ENCODE data around the gene ARHGAP22. TPM values are rescaled to one million over a fixed set of nuclear protein-coding genes. Genes with fewer than 3 reads are reported as not detected.

The ARHGAP22 gene
- total RNA-seq, 1 experiment from 2014 or later: 1.8 TPM

GRCh38 chr10:48640326-48640725 lies 35.5 kb upstream of the ARHGAP22 start:
- Histone ChIP-seq H3K27me3 (ENCODE audit: control insufficient read depth, insufficient read depth, low read length) (no peaks in the 10 kb centered on the region; the same call in none of the 2 replicates), H3K9me3 (ENCODE audit: control insufficient read depth, insufficient read depth, low read depth, low read length) (peaks cover 15% of the 10 kb centered on the region; the same call in 1 of the 2 replicates), H3K36me3 (ENCODE audit: control insufficient read depth, insufficient read depth, low read length) (no peaks in the 10 kb centered on the region), H3K4me1 (ENCODE audit: control insufficient read depth, insufficient read depth, low read length) (no peaks in the 10 kb centered on the region), H3K27ac (ENCODE audit: low read length) (no peak overlapping the region), H3K4me3 (ENCODE audit: low read depth in 2 of 2, low read length in 2 of 2) (no peak overlapping the region)
- in situ Hi-C loops (cut with HindIII; ENCODE audit: low pct_unique_long_range_greater_than_20kb, low sequenced_read_pairs): no loop called here
- intact Hi-C loops (cut with micrococcal nuclease; ENCODE audit: unreplicated experiment): no loop called here
- no peak for DNase-seq (ENCODE audit: low read depth, low spot score)
- ChIA-PET CTCF (no interaction called here), POLR2A (interaction anchor here (0.7 kb wide), 1 partner anchor 126 kb away, joined by 3 read pairs; no protein-coding TSS in a partner anchor)
- TF ChIP-seq POLR2AphosphoS5 (IDR thresholded peaks at IDR 0.05; ENCODE audit: low read depth, low read length) (no peak), TCF7L2 (IDR thresholded peaks at IDR 0.05; ENCODE audit: low read depth, low read length) (no peak), REST (IDR thresholded peaks at IDR 0.05; ENCODE audit: insufficient read depth in 1 of 2, low read depth in 2 of 2, low read length in 1 of 2) (no peak)
- ATAC-seq: no peak
- no TSS peak for BruUV-seq (replicated peaks)

- H3K27ac ChIP-seq (ENCODE audit: low read length): no peak overlapping the region
- no peak for ATAC-seq
- POLR2A ChIA-PET: interaction anchor here (0.7 kb wide), 1 partner anchor 127 kb away, joined by 3 read pairs; no protein-coding TSS in a partner anchor
These were observed 34.8 kb upstream of the ARHGAP22 start for GRCh38 chr10:48639632-48640031.

More at GRCh38 chr10:48639632-48640031, 34.8 kb upstream of the ARHGAP22 start:
- no peak overlapping the region for H3K4me3 ChIP-seq (ENCODE audit: low read depth in 2 of 2, low read length in 2 of 2)
- H3K36me3 ChIP-seq (ENCODE audit: control insufficient read depth, insufficient read depth, low read length): no peaks in the 10 kb centered on the region
- no peaks in the 10 kb centered on the region; the same call in none of the 2 replicates for H3K27me3 ChIP-seq (ENCODE audit: control insufficient read depth, insufficient read depth, low read length)
- TF ChIP-seq SIN3A (IDR thresholded peaks at IDR 0.05; ENCODE audit: borderline replicate concordance, insufficient read depth, low read depth, low read length): no peak
- TF ChIP-seq REST (IDR thresholded peaks at IDR 0.05; ENCODE audit: insufficient read depth in 1 of 2, low read depth in 2 of 2, low read length in 1 of 2): no peak
- TF ChIP-seq POLR2AphosphoS5 (IDR thresholded peaks at IDR 0.05; ENCODE audit: low read depth, low read length): no peak
- CTCF ChIA-PET: no interaction called here
- in situ Hi-C loops (cut with HindIII; ENCODE audit: low pct_unique_long_range_greater_than_20kb, low sequenced_read_pairs) (no loop called here), intact Hi-C loops (cut with micrococcal nuclease; ENCODE audit: unreplicated experiment) (no loop called here)
- no peak for DNase-seq (ENCODE audit: low read depth, low spot score)
- BruUV-seq (replicated peaks): no TSS peak
- H3K4me1 ChIP-seq (ENCODE audit: control insufficient read depth, insufficient read depth, low read length): no peaks in the 10 kb centered on the region
- H3K9me3 ChIP-seq (ENCODE audit: control insufficient read depth, insufficient read depth, low read depth, low read length): peaks cover 15% of the 10 kb centered on the region; the same call in 1 of the 2 replicates
